NT2/D1 (cell line): ENCODE measurements around the gene DAO.

Experiments
- SUZ12 ChIP-seq: IDR thresholded peaks from 2 replicates; pipeline ENCODE4 v1.6.1; 2011; ENCODE audit not compliant: insufficient read length, insufficient read depth; ENCODE audit errors: extremely low read depth
- YY1 ChIP-seq: IDR thresholded peaks from 2 replicates; pipeline ENCODE4 v1.6.1; 2011; ENCODE audit not compliant: insufficient read length, insufficient read depth
- ZNF274 ChIP-seq: IDR thresholded peaks from 2 replicates; pipeline ENCODE4 v1.6.1; 2011; ENCODE audit warnings: mild to moderate bottlenecking, low read depth, low read length

GRCh38 chr12:108840605-108841332 lies 39.1 kb upstream of the DAO start:
- no peak for TF ChIP-seq YY1
- TF ChIP-seq ZNF274 = no peak
- no peak for TF ChIP-seq SUZ12
